CD4-positive, alpha-beta memory T cell (primary cell): ENCODE measurements around the gene S100A7A. TPM values are rescaled to one million over a fixed set of nuclear protein-coding genes. Genes with fewer than 3 reads are reported as not detected.

Source experiments
- CTCF ChIA-PET: fragments of 350-600 bp; sonication (Branson Sonifier 250); formaldehyde crosslinking; loops from one replicate; lab custom pipeline; 2021; ENCODE audit warnings: inconsistent platforms; ENCODE audit not compliant: partially characterized antibody; lab: Charles Lee
- POLR2A ChIA-PET: fragments of 350-600 bp; sonication (Branson Sonifier 250); formaldehyde crosslinking; loops from one replicate; lab custom pipeline; 2021; ENCODE audit not compliant: partially characterized antibody; lab: Charles Lee
- DNase-seq, 5 donors: peaks; one replicate each; pipeline versions ENCODE4 v3.0.0 to v3.0.0-alpha.2; 2020 to 2022; ENCODE audit warnings: mixed read lengths in 1 of 5
- H3K27ac ChIP-seq: one replicate; pipeline ENCODE4 v1.7.0; 2013; ENCODE audit warnings: low read depth, low read length
- H3K27me3 ChIP-seq: 2 replicates; pipeline ENCODE4 v1.7.0; 2013; ENCODE audit warnings: mild to moderate bottlenecking, low read length, moderate library complexity; ENCODE audit not compliant: insufficient read depth
- H3K36me3 ChIP-seq: 2 replicates; pipeline ENCODE4 v1.7.0; 2013; ENCODE audit warnings: mild to moderate bottlenecking, low read length, moderate library complexity; ENCODE audit not compliant: insufficient read depth
- H3K4me1 ChIP-seq: 2 replicates; pipeline ENCODE4 v1.7.0; 2013; ENCODE audit warnings: mild to moderate bottlenecking, low read length, moderate library complexity; ENCODE audit not compliant: insufficient read depth
- H3K4me3 ChIP-seq, 2 donors: one replicate each; pipeline ENCODE4 v1.7.0; 2013; ENCODE audit warnings: low read length in 2 of 2, mild to moderate bottlenecking in 1 of 2
- H3K9me3 ChIP-seq, 2 donors: one replicate each; pipeline ENCODE4 v1.7.0; 2013; ENCODE audit warnings: low read length in 2 of 2, control low read depth in 1 of 2; ENCODE audit not compliant: control insufficient read depth in 1 of 2
- H3K27ac Mint-ChIP-seq, 7 donors: one replicate each; pipeline ENCODE4 v1.8.0; 2020 to 2021; ENCODE audit warnings: mixed read lengths in 7 of 7, mild to moderate bottlenecking in 6 of 7, inconsistent platforms in 3 of 7, moderate library complexity in 3 of 7
- H3K27me3 Mint-ChIP-seq, 2 donors: one replicate each; pipeline ENCODE4 v1.8.0; 2020 to 2021; ENCODE audit warnings: mixed read lengths in 2 of 2
- H3K36me3 Mint-ChIP-seq, 2 donors: one replicate each; pipeline ENCODE4 v1.8.0; 2020 to 2021; ENCODE audit warnings: mixed read lengths in 2 of 2, inconsistent platforms in 1 of 2, mild to moderate bottlenecking in 1 of 2
- H3K4me1 Mint-ChIP-seq, 4 donors: one replicate each; pipeline ENCODE4 v1.8.0; 2020 to 2021; ENCODE audit warnings: mixed read lengths in 4 of 4, mild to moderate bottlenecking in 1 of 4
- H3K4me3 Mint-ChIP-seq, 8 donors: one replicate each; pipeline ENCODE4 v1.8.0; 2020 to 2021; ENCODE audit warnings: mixed read lengths in 8 of 8, mild to moderate bottlenecking in 7 of 8, moderate library complexity in 6 of 8, inconsistent platforms in 3 of 8
- H3K9me3 Mint-ChIP-seq, 8 donors: one replicate each; pipeline ENCODE4 v1.8.0; 2020 to 2021; ENCODE audit warnings: mixed read lengths in 8 of 8, mild to moderate bottlenecking in 5 of 8, inconsistent platforms in 3 of 8, moderate library complexity in 1 of 8
- intact Hi-C: fragments of 100-400 bp; cut with micrococcal nuclease; formaldehyde crosslinking; loops from one replicate; pipeline ENCODE4 v1.15.1; 2023
- polyA plus RNA-seq, 2 donors: library from polyadenylated mRNA; unstranded; fragments of 300-500 nt; fragmentation: Illumina TruSeq; gene quantifications; one replicate each; pipeline ENCODE4 v1.2.3, GENCODE V29; 2021
- total RNA-seq, 2 experiments: library from RNA; stranded (reverse); gene quantifications; one replicate each; pipeline ENCODE4 v1.2.3, GENCODE V29; 2021

The S100A7A gene
- total and polyA plus RNA-seq, 4 experiments from 2014 or later = not detected

GRCh38 chr1:153389401-153389800 lies 26.9 kb upstream of the S100A7A start:
- Mint-ChIP-seq H3K27me3 (peaks cover 11 to 32% of the 10 kb centered on the region in 2 donors), H3K9me3 (peaks cover 0 to 1% (median 0%) of the 10 kb centered on the region in 8 donors), H3K4me1 (peaks cover 0 to 1% (median 0%) of the 10 kb centered on the region in 4 donors), H3K36me3 (no peaks in the 10 kb centered on the region), H3K27ac (peak overlapping the region in 1 of 7 donors; percentile 60), H3K4me3 (no peak overlapping the region)
- CTCF ChIA-PET = no interaction called here
- H3K4me3 ChIP-seq = no peak overlapping the region
- no peaks in the 10 kb centered on the region for H3K4me1 ChIP-seq
- intact Hi-C loops = no loop called here
- POLR2A ChIA-PET = no interaction called here
- H3K9me3 ChIP-seq = no peaks in the 10 kb centered on the region
- DNase-seq = no peak
- H3K27ac ChIP-seq = no peak overlapping the region
- H3K36me3 ChIP-seq = no peaks in the 10 kb centered on the region
- peaks cover 4% of the 10 kb centered on the region for H3K27me3 ChIP-seq

- Histone ChIP-seq H3K36me3 (no peaks in the 10 kb centered on the region), H3K4me3 (no peak overlapping the region), H3K9me3 (no peaks in the 10 kb centered on the region), H3K27ac (no peak overlapping the region), H3K27me3 (peaks cover 4% of the 10 kb centered on the region), H3K4me1 (no peaks in the 10 kb centered on the region)
- DNase-seq = no peak
- intact Hi-C loops = no loop called here
- H3K4me3 Mint-ChIP-seq = peak overlapping the region in 1 of 8 donors; percentile 26
- H3K27ac Mint-ChIP-seq = no peak overlapping the region
- ChIA-PET POLR2A (no interaction called here), CTCF (no interaction called here)
- peaks cover 13 to 32% of the 10 kb centered on the region in 2 donors for H3K27me3 Mint-ChIP-seq
- H3K36me3 Mint-ChIP-seq = no peaks in the 10 kb centered on the region
- H3K4me1 Mint-ChIP-seq = peaks cover 0 to 1% (median 0%) of the 10 kb centered on the region in 4 donors
- peaks cover 0 to 1% (median 0%) of the 10 kb centered on the region in 8 donors for H3K9me3 Mint-ChIP-seq
These were observed 26.1 kb upstream of the S100A7A start for GRCh38 chr1:153389973-153390879.

- Histone ChIP-seq H3K27ac (no peak within 1 kb of the TSS), H3K4me3 (no peak within 1 kb of the TSS), H3K36me3 (no peaks in the 10 kb centered on the region), H3K4me1 (no peaks in the 10 kb centered on the region), H3K9me3 (no peaks in the 10 kb centered on the region), H3K27me3 (peaks cover 4% of the 10 kb centered on the region)
- ChIA-PET POLR2A (no interaction called here), CTCF (no interaction called here)
- no peaks in the 10 kb centered on the region for H3K36me3 Mint-ChIP-seq
- H3K27me3 Mint-ChIP-seq = peaks cover 14 to 38% of the 10 kb centered on the region in 2 donors
- H3K27ac Mint-ChIP-seq = no peak within 1 kb of the TSS
- H3K4me1 Mint-ChIP-seq = peaks cover 0 to 1% (median 0%) of the 10 kb centered on the region in 4 donors
- intact Hi-C loops = no loop called here
- H3K9me3 Mint-ChIP-seq = peaks cover 0 to 1% (median 0%) of the 10 kb centered on the region in 8 donors
- peak within 1 kb of the TSS in 1 of 8 donors; percentile 26 for H3K4me3 Mint-ChIP-seq
- no peak for DNase-seq
These were observed 25.2 kb upstream of the S100A7A start, which contains the start of gene S100A8 for GRCh38 chr1:153390938-153391710. Gene S100A8 (minus strand): TSS chr1:153391073. CDS start chr1:153390535, 538 bp downstream.

- no peak overlapping the region for H3K4me3 Mint-ChIP-seq
- no peaks in the 10 kb centered on the region for H3K4me1 ChIP-seq
- no peaks in the 10 kb centered on the region for H3K9me3 ChIP-seq
- no peak for DNase-seq
- peaks cover 0 to 1% (median 0%) of the 10 kb centered on the region in 4 donors for H3K4me1 Mint-ChIP-seq
- H3K36me3 Mint-ChIP-seq = no peaks in the 10 kb centered on the region
- intact Hi-C loops = no loop called here
- CTCF ChIA-PET = interaction anchor here (1.2 to 1.5 kb wide), 2 partner anchors 15 to 103 kb away, joined by 3 read pairs; no protein-coding TSS in a partner anchor
- no peaks in the 10 kb centered on the region for H3K36me3 ChIP-seq
- peaks cover 0 to 1% (median 0%) of the 10 kb centered on the region in 8 donors for H3K9me3 Mint-ChIP-seq
- H3K27ac Mint-ChIP-seq = no peak overlapping the region
- H3K27ac ChIP-seq = no peak overlapping the region
- no peaks in the 10 kb centered on the region for H3K27me3 ChIP-seq
- no peak overlapping the region for H3K4me3 ChIP-seq
- peaks cover 13 to 35% of the 10 kb centered on the region in 2 donors for H3K27me3 Mint-ChIP-seq
- POLR2A ChIA-PET = no interaction called here
These were observed 24.1 kb upstream of the S100A7A start for GRCh38 chr1:153392258-153392657.

- Histone ChIP-seq H3K4me3 (no peak overlapping the region), H3K4me1 (no peaks in the 10 kb centered on the region), H3K9me3 (no peaks in the 10 kb centered on the region), H3K27me3 (no peaks in the 10 kb centered on the region), H3K36me3 (no peaks in the 10 kb centered on the region), H3K27ac (no peak overlapping the region)
- no peaks in the 10 kb centered on the region for H3K36me3 Mint-ChIP-seq
- no peak for DNase-seq
- H3K4me1 Mint-ChIP-seq = peaks cover 0 to 1% (median 0%) of the 10 kb centered on the region in 4 donors
- H3K27ac Mint-ChIP-seq = no peak overlapping the region
- peaks cover 13 to 33% of the 10 kb centered on the region in 2 donors for H3K27me3 Mint-ChIP-seq
- ChIA-PET POLR2A (no interaction called here), CTCF (interaction anchor here (1.2 to 1.5 kb wide), 2 partner anchors 14 to 102 kb away, joined by 3 read pairs; no protein-coding TSS in a partner anchor)
- intact Hi-C loops = no loop called here
- H3K4me3 Mint-ChIP-seq = no peak overlapping the region
- peaks cover 0 to 1% (median 0%) of the 10 kb centered on the region in 8 donors for H3K9me3 Mint-ChIP-seq
These were observed 23.5 kb upstream of the S100A7A start for GRCh38 chr1:153392822-153393221.

GRCh38 chr1:153393926-153394325 lies 22.4 kb upstream of the S100A7A start:
- peaks cover 13 to 34% of the 10 kb centered on the region in 2 donors for H3K27me3 Mint-ChIP-seq
- no peaks in the 10 kb centered on the region for H3K27me3 ChIP-seq
- no peak overlapping the region for H3K4me3 ChIP-seq
- no peaks in the 10 kb centered on the region for H3K36me3 Mint-ChIP-seq
- H3K4me1 Mint-ChIP-seq = peaks cover 0 to 1% (median 0%) of the 10 kb centered on the region in 4 donors
- H3K36me3 ChIP-seq = no peaks in the 10 kb centered on the region
- no peak overlapping the region for H3K27ac ChIP-seq
- ChIA-PET POLR2A (no interaction called here), CTCF (no interaction called here)
- DNase-seq = no peak
- intact Hi-C loops = no loop called here
- no peaks in the 10 kb centered on the region for H3K9me3 ChIP-seq
- no peak overlapping the region for H3K4me3 Mint-ChIP-seq
- no peak overlapping the region for H3K27ac Mint-ChIP-seq
- H3K4me1 ChIP-seq = no peaks in the 10 kb centered on the region
- H3K9me3 Mint-ChIP-seq = peaks cover 0 to 1% (median 0%) of the 10 kb centered on the region in 8 donors

- Mint-ChIP-seq H3K9me3 (peaks cover 0 to 1% (median 0%) of the 10 kb centered on the region in 8 donors), H3K27me3 (peaks cover 13 to 37% of the 10 kb centered on the region in 2 donors), H3K36me3 (no peaks in the 10 kb centered on the region), H3K4me1 (peaks cover 0 to 1% (median 0%) of the 10 kb centered on the region in 4 donors), H3K4me3 (no peak overlapping the region), H3K27ac (no peak overlapping the region)
- Histone ChIP-seq H3K36me3 (no peaks in the 10 kb centered on the region), H3K9me3 (no peaks in the 10 kb centered on the region), H3K27ac (no peak overlapping the region), H3K27me3 (no peaks in the 10 kb centered on the region), H3K4me3 (no peak overlapping the region), H3K4me1 (no peaks in the 10 kb centered on the region)
- POLR2A ChIA-PET = no interaction called here
- DNase-seq = no peak
- intact Hi-C loops = no loop called here
- CTCF ChIA-PET = no interaction called here
These were observed 21.9 kb upstream of the S100A7A start for GRCh38 chr1:153394391-153394790.
